HepG2 (cell line): ENCODE results near the gene ABCC10. TPM values are rescaled to one million over a fixed set of nuclear protein-coding genes. Genes with fewer than 3 reads are reported as not detected.
A peak's percentile ranks its signal among the peaks of the same experiment; 100 is the strongest.

Experiments
- ARID2 ChIP-seq: sonication (generic); formaldehyde crosslinking; IDR thresholded peaks from 2 replicates; pipeline ENCODE4 v1.8.1; 2022; ENCODE audit warnings: mild to moderate bottlenecking, missing genetic modification reagents, borderline replicate concordance
- ARID5B ChIP-seq: IDR thresholded peaks from 2 replicates; pipeline ENCODE4 v1.4.0; 2020; ENCODE audit warnings: mild to moderate bottlenecking, missing genetic modification reagents
- CREM ChIP-seq, 2 experiments: sonication (generic) in 1 of 2; formaldehyde crosslinking in 1 of 2; IDR thresholded peaks; 2 replicates each; pipeline versions ENCODE4 v1.4.0 to v1.6.1; 2016 to 2020; ENCODE audit warnings: antibody characterized with exemption in 1 of 2, mild to moderate bottlenecking in 1 of 2, missing genetic modification reagents in 1 of 2
- FOXP4 ChIP-seq: sonication (generic); formaldehyde crosslinking; IDR thresholded peaks from 2 replicates; pipeline ENCODE4 v1.4.0; 2020; ENCODE audit warnings: missing genetic modification reagents
- GLI4 ChIP-seq: sonication (generic); formaldehyde crosslinking; IDR thresholded peaks from 2 replicates; pipeline ENCODE4 v1.5.1; 2020; ENCODE audit warnings: missing genetic modification reagents, mild to moderate bottlenecking, moderate library complexity, borderline replicate concordance
- HNRNPK ChIP-seq: fragments of 200-400 bp; formaldehyde crosslinking; IDR thresholded peaks from 2 replicates; pipeline ENCODE4 v1.6.1; 2018; ENCODE audit warnings: low read length, low read depth, moderate library complexity, mild to moderate bottlenecking; ENCODE audit not compliant: poor library complexity, severe bottlenecking
- MBD4 ChIP-seq: IDR thresholded peaks from 2 replicates; pipeline ENCODE4 v1.6.1; 2012; ENCODE audit warnings: low read length, inconsistent platforms, borderline replicate concordance
- NFRKB ChIP-seq: fragments of 450-650 bp; IDR thresholded peaks from 2 replicates; pipeline ENCODE4 v1.6.1; 2017
- PAX8 ChIP-seq: sonication (generic); formaldehyde crosslinking; IDR thresholded peaks from 2 replicates; pipeline ENCODE4 v1.8.0; 2022; ENCODE audit warnings: mild to moderate bottlenecking, missing genetic modification reagents, borderline replicate concordance
- PITX1 ChIP-seq: sonication (generic); formaldehyde crosslinking; IDR thresholded peaks from 2 replicates; pipeline ENCODE4 v1.5.1; 2020; ENCODE audit warnings: mild to moderate bottlenecking, missing genetic modification reagents
- POGZ ChIP-seq: sonication (generic); formaldehyde crosslinking; IDR thresholded peaks from 2 replicates; pipeline ENCODE4 v1.4.0; 2020; ENCODE audit warnings: mild to moderate bottlenecking, missing genetic modification reagents
- SPEN ChIP-seq: sonication (generic); formaldehyde crosslinking; IDR thresholded peaks from 2 replicates; pipeline ENCODE4 v1.5.1; 2020; ENCODE audit warnings: low read depth, mild to moderate bottlenecking, missing genetic modification reagents
- TGIF2 ChIP-seq: IDR thresholded peaks from 2 replicates; pipeline ENCODE4 v1.6.1; 2016; ENCODE audit warnings: control low read depth, missing compliant biosample characterization
- ZNF230 ChIP-seq: sonication (generic); formaldehyde crosslinking; IDR thresholded peaks from 2 replicates; pipeline ENCODE4 v1.4.0; 2020; ENCODE audit warnings: mild to moderate bottlenecking, missing genetic modification reagents
- ZNF451 ChIP-seq: sonication (generic); formaldehyde crosslinking; IDR thresholded peaks from 2 replicates; pipeline ENCODE4 v1.5.0; 2020; ENCODE audit warnings: mild to moderate bottlenecking, missing genetic modification reagents
- ZNF501 ChIP-seq: sonication (generic); formaldehyde crosslinking; IDR thresholded peaks from 2 replicates; pipeline ENCODE4 v1.5.1; 2020; ENCODE audit warnings: mild to moderate bottlenecking, moderate library complexity, missing genetic modification reagents
- ZNF574 ChIP-seq: sonication (generic); formaldehyde crosslinking; IDR thresholded peaks from 2 replicates; pipeline ENCODE4 v1.4.0; 2020; ENCODE audit warnings: missing genetic modification reagents
- ZNF616 ChIP-seq: sonication (generic); formaldehyde crosslinking; IDR thresholded peaks from 2 replicates; pipeline ENCODE4 v1.5.0; 2020; ENCODE audit warnings: low read depth, mild to moderate bottlenecking, missing genetic modification reagents
- ZNF768 ChIP-seq: sonication (generic); formaldehyde crosslinking; IDR thresholded peaks from 2 replicates; pipeline ENCODE4 v1.4.0; 2020; ENCODE audit warnings: missing genetic modification reagents
- ZNF891 ChIP-seq: sonication (generic); formaldehyde crosslinking; IDR thresholded peaks from 2 replicates; pipeline ENCODE4 v1.5.0; 2020; ENCODE audit warnings: mild to moderate bottlenecking, missing genetic modification reagents
- ZSCAN22 ChIP-seq: sonication (generic); formaldehyde crosslinking; IDR thresholded peaks from 2 replicates; pipeline ENCODE4 v1.4.0; 2020; ENCODE audit warnings: mild to moderate bottlenecking, missing genetic modification reagents
- polyA plus RNA-seq, 8 experiments: library from polyadenylated mRNA; depleted of rRNA in 3 of 8; stranded (reverse) in 7 of 8; unstranded in 1 of 8; fragments of >200 nt; fragmentation: Illumina TruSeq in 4 of 8; extraction: Trizol in 4 of 8; gene quantifications; 2 replicates each; pipeline versions ENCODE4 v1.2.1 to v1.2.3, GENCODE V29; 2011 to 2016; ENCODE audit warnings: low read depth in 4 of 8, missing spikeins in 1 of 8, mixed read lengths in 1 of 8; ENCODE audit not compliant: insufficient read depth in 1 of 8
- total RNA-seq, 5 experiments: library from RNA; depleted of rRNA; stranded (reverse); fragments of >200 nt; fragmentation: Illumina TruSeq; extraction: Trizol; gene quantifications; 2 replicates each; pipeline ENCODE4 v1.2.3, GENCODE V29; 2016; ENCODE audit warnings: low read depth in 1 of 5

Gene ABCC10
- total and polyA plus RNA-seq, 2 of the 13 experiments (the other 11 are each of a cell fraction or from before 2014, with no cell fraction given) = 16.0 to 24.3 TPM

GRCh38 chr6:43477235-43478007, 50.1 kb downstream of the ABCC10 start, which contains the start of gene TJAP1 (continued):
- TF ChIP-seq ZNF501 (CRISPR knock-in tag) = peak; percentile 83; the same call in 1 of the 2 replicates
- no peak for TF ChIP-seq ARID2 (CRISPR knock-in tag)
- no peak for TF ChIP-seq GLI4 (CRISPR knock-in tag)
- peak; percentile 53; the same call in 1 of the 2 replicates for TF ChIP-seq ZNF768 (CRISPR knock-in tag)
- 0 out of 2 replicates have a peak, but pooled peaks have one; percentile 74 for TF ChIP-seq PAX8 (CRISPR knock-in tag)
- peak; percentile 48; the same call in 1 of the 2 replicates for TF ChIP-seq NFRKB
- no peak for TF ChIP-seq MBD4
- peak; percentile 75 for TF ChIP-seq CREM (IDR thresholded peaks at IDR 0.05)
- TF ChIP-seq CREM (CRISPR knock-in tag; IDR thresholded peaks at IDR 0.05) = peak; percentile 35; the same call in 1 of the 2 replicates
- TF ChIP-seq SPEN = peak; percentile 90
- peak; percentile 79; the same call in 1 of the 2 replicates for TF ChIP-seq ZNF230 (CRISPR knock-in tag)
- peak; percentile 85 for TF ChIP-seq PITX1
- peak; percentile 66 for TF ChIP-seq ZNF574 (CRISPR knock-in tag)
- 0 out of 2 replicates have a peak, but pooled peaks have one; percentile 20 for TF ChIP-seq FOXP4 (CRISPR knock-in tag)
- peak; percentile 28; the same call in 1 of the 2 replicates for TF ChIP-seq ZNF616 (CRISPR knock-in tag)
- TF ChIP-seq ZNF891 (CRISPR knock-in tag) = no peak
- peak; percentile 68 for TF ChIP-seq TGIF2 (CRISPR knock-in tag)
- peak; percentile 62 for TF ChIP-seq ARID5B
- TF ChIP-seq ZNF451 (CRISPR knock-in tag) = peak; percentile 79; the same call in 1 of the 2 replicates
- TF ChIP-seq POGZ (CRISPR knock-in tag) = peak; percentile 78
- TF ChIP-seq ZSCAN22 = peak; percentile 28; the same call in 1 of the 2 replicates
- peak; percentile 99 for TF ChIP-seq HNRNPK
